ENCODE data around the gene DOCK7.

DNA sequence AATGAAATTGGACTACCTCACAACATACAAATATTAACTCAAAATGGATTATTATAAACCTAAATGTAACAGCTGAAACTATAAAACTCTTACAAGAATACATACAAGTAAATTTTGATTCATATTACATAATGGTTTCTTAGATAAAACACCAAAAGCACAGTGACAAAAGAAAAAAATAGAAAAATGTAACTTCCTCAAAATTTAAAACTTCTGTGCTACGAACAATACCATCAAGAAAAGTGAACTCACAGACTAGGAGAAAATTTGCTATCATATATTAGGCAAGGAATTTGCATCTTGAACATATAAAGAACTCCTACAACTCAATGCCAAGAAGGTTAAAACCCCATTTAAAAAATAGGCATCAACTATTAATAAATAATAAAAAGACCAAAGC, 59.7 kb downstream of the DOCK7 start:
- TF ChIP-seq POLR2AphosphoS5 (IDR thresholded peaks at IDR 0.05; ENCODE audit: low read depth, low read length) (no peak), SIN3A (IDR thresholded peaks at IDR 0.05; ENCODE audit: borderline replicate concordance, insufficient read depth, low read length) (no peak)
- TF ChIP-seq, protein P1, sequence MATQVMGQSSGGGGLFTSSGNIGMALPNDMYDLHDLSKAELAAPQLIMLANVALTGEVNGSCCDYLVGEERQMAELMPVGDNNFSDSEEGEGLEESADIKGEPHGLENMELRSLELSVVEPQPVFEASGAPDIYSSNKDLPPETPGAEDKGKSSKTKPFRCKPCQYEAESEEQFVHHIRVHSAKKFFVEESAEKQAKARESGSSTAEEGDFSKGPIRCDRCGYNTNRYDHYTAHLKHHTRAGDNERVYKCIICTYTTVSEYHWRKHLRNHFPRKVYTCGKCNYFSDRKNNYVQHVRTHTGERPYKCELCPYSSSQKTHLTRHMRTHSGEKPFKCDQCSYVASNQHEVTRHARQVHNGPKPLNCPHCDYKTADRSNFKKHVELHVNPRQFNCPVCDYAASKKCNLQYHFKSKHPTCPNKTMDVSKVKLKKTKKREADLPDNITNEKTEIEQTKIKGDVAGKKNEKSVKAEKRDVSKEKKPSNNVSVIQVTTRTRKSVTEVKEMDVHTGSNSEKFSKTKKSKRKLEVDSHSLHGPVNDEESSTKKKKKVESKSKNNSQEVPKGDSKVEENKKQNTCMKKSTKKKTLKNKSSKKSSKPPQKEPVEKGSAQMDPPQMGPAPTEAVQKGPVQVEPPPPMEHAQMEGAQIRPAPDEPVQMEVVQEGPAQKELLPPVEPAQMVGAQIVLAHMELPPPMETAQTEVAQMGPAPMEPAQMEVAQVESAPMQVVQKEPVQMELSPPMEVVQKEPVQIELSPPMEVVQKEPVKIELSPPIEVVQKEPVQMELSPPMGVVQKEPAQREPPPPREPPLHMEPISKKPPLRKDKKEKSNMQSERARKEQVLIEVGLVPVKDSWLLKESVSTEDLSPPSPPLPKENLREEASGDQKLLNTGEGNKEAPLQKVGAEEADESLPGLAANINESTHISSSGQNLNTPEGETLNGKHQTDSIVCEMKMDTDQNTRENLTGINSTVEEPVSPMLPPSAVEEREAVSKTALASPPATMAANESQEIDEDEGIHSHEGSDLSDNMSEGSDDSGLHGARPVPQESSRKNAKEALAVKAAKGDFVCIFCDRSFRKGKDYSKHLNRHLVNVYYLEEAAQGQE (IDR thresholded peaks at IDR 0.05; ENCODE audit: insufficient read depth in 1 of 2, low read depth in 2 of 2, low read length in 2 of 2): no peak

Data from PFSK-1 (cell line).